ENCODE measurements around the gene HPD. TPM values are rescaled to one million over a fixed set of nuclear protein-coding genes. Genes with fewer than 3 reads are reported as not detected.

The HPD gene
- total RNA-seq, 1 experiment from 2014 or later = 3.7 TPM

GRCh38 chr12:121828826-121829225, 29.8 kb downstream of the HPD start:
- no peak for DNase-seq (ENCODE audit: low read depth)

GRCh38 chr12:121828306-121828705, 30.4 kb downstream of the HPD start:
- DNase-seq (ENCODE audit: low read depth) = no peak

- no peak for DNase-seq (ENCODE audit: low read depth)
These were observed 31.1 kb downstream of the HPD start for GRCh38 chr12:121827351-121828099.

- DNase-seq (ENCODE audit: low read depth) = no peak
These were observed 32.1 kb downstream of the HPD start for GRCh38 chr12:121826318-121827150.

- DNase-seq (ENCODE audit: low read depth) = no peak
These were observed 33.6 kb downstream of the HPD start for GRCh38 chr12:121825041-121825523.

- no peak for DNase-seq (ENCODE audit: low read depth)
These were observed 34.9 kb downstream of the HPD start for GRCh38 chr12:121823727-121824115.

- DNase-seq (ENCODE audit: low read depth) = no peak
These were observed 35.4 kb downstream of the HPD start for GRCh38 chr12:121823101-121823726.

- DNase-seq (ENCODE audit: low read depth) = no peak
These were observed 36.1 kb downstream of the HPD start for GRCh38 chr12:121822393-121823100.

- DNase-seq (ENCODE audit: low read depth) = no peak
These were observed 38.6 kb downstream of the HPD start for GRCh38 chr12:121820056-121820455.

GRCh38 chr12:121819212-121819949, 39.3 kb downstream of the HPD start:
- no peak for DNase-seq (ENCODE audit: low read depth)

- DNase-seq (ENCODE audit: low read depth) = no peak
These were observed 41.0 kb downstream of the HPD start for GRCh38 chr12:121817648-121818043.

GRCh38 chr12:121816925-121817647, 41.6 kb downstream of the HPD start:
- no peak for DNase-seq (ENCODE audit: low read depth)

GRCh38 chr12:121815263-121815662, 43.4 kb downstream of the HPD start:
- no peak for DNase-seq (ENCODE audit: low read depth)

- DNase-seq (ENCODE audit: low read depth) = no peak
These were observed 44.1 kb downstream of the HPD start for GRCh38 chr12:121814429-121815119.

- no peak for DNase-seq (ENCODE audit: low read depth)
These were observed 44.7 kb downstream of the HPD start for GRCh38 chr12:121813951-121814350.

GRCh38 chr12:121812921-121813896, 45.5 kb downstream of the HPD start:
- DNase-seq (ENCODE audit: low read depth) = no peak

- no peak for DNase-seq (ENCODE audit: low read depth)
These were observed 46.3 kb downstream of the HPD start for GRCh38 chr12:121812320-121812871.

Data from M059J (cell line).